Activated CD4-positive, alpha-beta memory T cell treated with anti-CD3 and anti-CD28 coated beads for 36 hours (primary cell): ENCODE data around the gene LRATD1. TPM values are rescaled to one million over a fixed set of nuclear protein-coding genes. Genes with fewer than 3 reads are reported as not detected.

Experiments
- CTCF ChIA-PET: fragments of 350-600 bp; sonication (Branson Sonifier 250); formaldehyde crosslinking; loops from one replicate; lab custom pipeline; 2021; ENCODE audit warnings: antibody characterized with exemption, inconsistent platforms; lab: Charles Lee
- POLR2A ChIA-PET: fragments of 350-600 bp; sonication (Branson Sonifier 250); formaldehyde crosslinking; loops from one replicate; lab custom pipeline; 2021; ENCODE audit warnings: antibody characterized with exemption; lab: Charles Lee
- DNase-seq: peaks from one replicate; pipeline ENCODE4 v3.0.0-alpha.2; 2020
- H3K27ac Mint-ChIP-seq: one replicate; pipeline ENCODE4 v1.8.0; 2021; ENCODE audit warnings: mixed read lengths
- H3K27me3 Mint-ChIP-seq: one replicate; pipeline ENCODE4 v1.8.0; 2021; ENCODE audit warnings: mixed read lengths
- H3K36me3 Mint-ChIP-seq: one replicate; pipeline ENCODE4 v1.8.0; 2021; ENCODE audit warnings: mixed read lengths
- H3K4me1 Mint-ChIP-seq: one replicate; pipeline ENCODE4 v1.8.0; 2021; ENCODE audit warnings: low read depth, mixed read lengths
- H3K4me3 Mint-ChIP-seq: one replicate; pipeline ENCODE4 v1.8.0; 2021; ENCODE audit warnings: mild to moderate bottlenecking, mixed read lengths
- H3K9me3 Mint-ChIP-seq: one replicate; pipeline ENCODE4 v1.8.0; 2021; ENCODE audit warnings: mixed read lengths
- intact Hi-C: fragments of 100-400 bp; cut with micrococcal nuclease; formaldehyde crosslinking; loops from one replicate; pipeline ENCODE4 v1.15.1; 2023
- total RNA-seq, 2 experiments: library from RNA; stranded (reverse); gene quantifications; one replicate each; pipeline ENCODE4 v1.2.3, GENCODE V29; 2021

LRATD1 gene, protein sequence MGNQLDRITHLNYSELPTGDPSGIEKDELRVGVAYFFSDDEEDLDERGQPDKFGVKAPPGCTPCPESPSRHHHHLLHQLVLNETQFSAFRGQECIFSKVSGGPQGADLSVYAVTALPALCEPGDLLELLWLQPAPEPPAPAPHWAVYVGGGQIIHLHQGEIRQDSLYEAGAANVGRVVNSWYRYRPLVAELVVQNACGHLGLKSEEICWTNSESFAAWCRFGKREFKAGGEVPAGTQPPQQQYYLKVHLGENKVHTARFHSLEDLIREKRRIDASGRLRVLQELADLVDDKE
- total RNA-seq = not detected

DNA sequence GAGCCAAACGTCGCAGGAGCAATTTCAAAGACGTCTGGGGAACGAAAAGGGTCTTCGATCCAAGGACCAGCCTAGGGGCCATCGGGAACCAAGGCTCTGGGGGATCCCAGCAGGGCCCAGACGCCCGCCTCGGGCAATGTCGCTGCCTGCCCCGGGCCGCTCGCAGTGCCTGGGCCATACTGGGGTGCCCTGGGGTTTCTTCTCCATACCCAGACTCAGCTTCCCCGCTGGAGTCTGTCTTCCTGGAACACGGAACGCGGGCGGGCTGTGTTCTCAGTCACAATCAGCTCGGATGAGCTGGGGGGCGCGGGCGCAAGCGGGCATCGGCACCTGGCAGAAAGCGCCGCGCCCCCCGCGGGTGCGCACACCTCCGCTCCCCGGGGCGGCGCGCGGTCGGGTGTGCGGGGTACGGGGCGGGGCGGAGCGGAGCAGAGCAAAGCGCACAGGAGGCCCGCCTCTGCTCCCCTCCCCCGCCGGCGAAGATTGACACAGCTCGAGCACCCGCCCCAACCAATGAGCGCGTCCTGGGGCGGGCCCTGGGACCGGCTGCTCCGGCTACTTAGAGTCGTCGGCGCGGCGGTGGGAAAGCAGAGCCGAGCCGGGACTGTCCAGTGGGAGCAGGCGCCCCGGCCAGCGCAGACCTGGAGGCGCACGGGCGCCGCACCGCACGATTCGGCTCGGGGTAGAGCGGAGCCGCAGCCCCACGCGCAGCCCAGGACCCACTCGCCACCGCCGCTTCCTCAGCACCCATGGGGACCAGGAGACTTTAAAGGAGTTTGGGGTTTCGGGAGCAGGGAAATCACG, at the start of gene LRATD1:
TSS of gene LRATD1 (plus strand) at position 585 of the 804 bp plus-strand sequence. CDS start 1,263 bp downstream, outside the sequence.
- ChIA-PET CTCF (no interaction called here), POLR2A (no interaction called here)
- intact Hi-C loops = no loop called here
- H3K4me1 Mint-ChIP-seq = peaks cover 5% of the 10 kb centered on the region
- H3K27me3 Mint-ChIP-seq = peaks cover 45% of the 10 kb centered on the region
- H3K27ac Mint-ChIP-seq = no peak within 1 kb of the TSS
- H3K36me3 Mint-ChIP-seq = peaks cover 3% of the 10 kb centered on the region
- DNase-seq = no peak
- no peak within 1 kb of the TSS for H3K4me3 Mint-ChIP-seq
- no peaks in the 10 kb centered on the region for H3K9me3 Mint-ChIP-seq

DNA sequence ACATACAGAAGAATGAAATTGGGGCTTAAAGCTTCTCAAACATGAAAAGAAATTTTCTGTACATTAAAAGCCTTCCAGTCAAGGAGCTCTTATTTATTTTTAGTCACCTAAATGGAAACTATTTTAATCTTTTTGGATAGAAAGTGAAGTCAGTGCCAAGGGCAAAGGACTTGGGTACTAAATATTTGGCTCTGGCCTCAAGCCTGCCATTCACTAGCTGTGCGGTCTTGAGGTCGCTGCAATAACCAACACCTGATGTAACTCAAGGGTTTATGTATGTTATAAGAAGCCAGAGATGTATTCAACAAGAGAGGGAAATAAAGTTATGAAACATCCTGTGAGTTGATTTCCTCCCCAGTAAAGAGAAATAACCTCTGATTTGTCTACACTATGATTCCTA, 49.5 kb upstream of the LRATD1 start:
- Mint-ChIP-seq H3K4me1 (no peaks in the 10 kb centered on the region), H3K36me3 (no peaks in the 10 kb centered on the region), H3K4me3 (no peak overlapping the region), H3K27ac (no peak overlapping the region), H3K9me3 (no peaks in the 10 kb centered on the region), H3K27me3 (no peaks in the 10 kb centered on the region)
- DNase-seq = no peak
- intact Hi-C loops = no loop called here
- ChIA-PET CTCF (no interaction called here), POLR2A (no interaction called here)

DNA sequence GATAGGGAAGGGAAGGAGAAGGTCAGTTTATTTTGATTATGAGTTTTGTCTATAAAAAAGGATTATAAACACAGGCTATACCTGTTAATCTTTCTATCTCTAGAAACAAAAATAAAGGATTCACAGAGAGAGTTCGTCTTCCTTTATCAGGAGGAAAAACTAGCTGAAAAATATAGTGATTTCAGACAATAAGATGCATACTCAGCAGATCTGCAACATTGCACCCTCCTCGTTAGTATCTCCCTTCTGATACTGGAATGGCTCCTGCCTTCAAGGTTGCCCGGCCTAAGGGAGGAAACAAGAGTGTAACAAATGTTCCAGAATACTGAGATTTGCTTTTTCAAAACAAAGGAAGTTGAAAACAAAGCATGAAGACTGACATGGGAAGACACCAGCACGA, 48.7 kb upstream of the LRATD1 start:
- no peak for DNase-seq
- H3K27ac Mint-ChIP-seq = no peak overlapping the region
- H3K4me1 Mint-ChIP-seq = no peaks in the 10 kb centered on the region
- CTCF ChIA-PET = no interaction called here
- H3K36me3 Mint-ChIP-seq = no peaks in the 10 kb centered on the region
- intact Hi-C loops = no loop called here
- H3K4me3 Mint-ChIP-seq = no peak overlapping the region
- POLR2A ChIA-PET = no interaction called here
- no peaks in the 10 kb centered on the region for H3K27me3 Mint-ChIP-seq
- H3K9me3 Mint-ChIP-seq = no peaks in the 10 kb centered on the region

DNA sequence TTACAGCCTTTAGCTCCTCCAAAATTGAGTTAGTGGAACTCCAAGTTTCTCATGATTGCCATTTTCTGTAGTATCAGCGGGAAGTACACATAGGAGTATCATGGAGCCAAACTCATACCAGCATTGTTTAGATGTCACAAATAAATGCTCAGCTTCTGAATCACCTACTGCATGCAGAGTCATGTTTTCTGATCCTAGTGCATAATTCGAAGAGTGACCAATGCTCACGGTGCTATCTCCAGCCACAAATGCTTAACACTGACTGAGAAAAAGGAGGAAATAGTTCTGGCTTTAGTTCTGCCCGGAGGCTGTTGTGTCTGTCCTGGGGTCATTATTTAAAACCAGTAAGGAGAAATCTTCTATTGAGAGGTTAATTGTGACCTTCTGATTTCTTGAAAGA, 45.4 kb upstream of the LRATD1 start:
- Mint-ChIP-seq H3K9me3 (no peaks in the 10 kb centered on the region), H3K4me3 (no peak overlapping the region), H3K27me3 (no peaks in the 10 kb centered on the region), H3K4me1 (no peaks in the 10 kb centered on the region), H3K27ac (no peak overlapping the region), H3K36me3 (no peaks in the 10 kb centered on the region)
- CTCF ChIA-PET = no interaction called here
- DNase-seq = no peak
- intact Hi-C loops = no loop called here
- POLR2A ChIA-PET = no interaction called here

DNA sequence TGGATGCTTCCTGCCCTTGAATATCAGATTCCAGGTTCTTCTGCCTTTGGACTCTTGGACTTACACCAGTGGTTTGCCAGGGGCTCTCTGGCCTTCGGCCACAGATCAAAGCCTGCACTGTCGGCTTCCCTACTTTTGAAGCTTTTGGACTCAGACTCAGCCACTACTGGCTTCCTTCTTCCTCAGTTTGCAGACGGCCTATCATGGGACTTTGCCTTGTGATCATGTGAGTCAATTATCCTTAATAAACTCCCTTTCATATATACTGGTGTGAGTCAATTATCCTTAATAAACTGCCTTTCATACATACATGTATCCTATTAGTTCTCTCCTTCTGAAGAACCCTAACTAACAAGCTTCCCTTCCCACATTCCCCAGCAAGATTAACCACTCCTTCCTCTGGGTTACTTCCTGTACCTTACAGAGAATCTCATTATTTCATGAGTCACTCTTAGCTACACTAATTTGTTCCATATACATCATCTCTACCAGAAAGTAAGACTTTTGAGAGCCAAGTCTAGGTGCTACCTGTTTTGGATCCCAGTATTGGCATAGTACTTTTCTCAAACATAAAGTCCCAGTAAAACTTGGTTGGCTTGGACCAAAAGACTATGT, 31.3 kb upstream of the LRATD1 start:
- intact Hi-C loops = no loop called here
- no peaks in the 10 kb centered on the region for H3K27me3 Mint-ChIP-seq
- CTCF ChIA-PET = no interaction called here

DNA sequence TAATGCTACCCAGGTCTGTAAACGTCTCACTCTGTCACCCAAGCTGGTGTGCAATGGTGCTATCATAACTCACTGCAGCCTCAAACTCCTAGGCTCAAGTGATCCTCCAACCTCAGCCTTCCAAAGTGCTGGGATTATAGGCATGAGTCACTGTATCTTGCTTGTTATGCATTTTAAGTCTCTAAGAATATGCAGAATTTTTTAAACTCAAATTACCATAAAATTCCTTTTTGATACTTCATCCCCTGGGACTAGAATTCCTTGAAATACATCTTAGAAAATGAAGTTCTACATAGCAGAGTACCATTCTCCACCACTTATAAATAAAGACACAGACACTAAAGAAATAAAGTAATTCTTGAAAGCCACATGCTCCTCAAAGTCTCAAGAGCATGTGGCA, 30.2 kb upstream of the LRATD1 start:
- POLR2A ChIA-PET = no interaction called here
- Mint-ChIP-seq H3K4me1 (no peaks in the 10 kb centered on the region), H3K4me3 (no peak overlapping the region), H3K27me3 (no peaks in the 10 kb centered on the region), H3K27ac (no peak overlapping the region), H3K9me3 (no peaks in the 10 kb centered on the region), H3K36me3 (no peaks in the 10 kb centered on the region)
- intact Hi-C loops = no loop called here
- CTCF ChIA-PET = no interaction called here
- no peak for DNase-seq

More for the DNA sequence above, 31.3 kb upstream of the LRATD1 start:
- no peak for DNase-seq
- Mint-ChIP-seq H3K4me1 (no peaks in the 10 kb centered on the region), H3K27ac (no peak overlapping the region), H3K36me3 (no peaks in the 10 kb centered on the region), H3K4me3 (no peak overlapping the region), H3K9me3 (no peaks in the 10 kb centered on the region)
- POLR2A ChIA-PET = no interaction called here

DNA sequence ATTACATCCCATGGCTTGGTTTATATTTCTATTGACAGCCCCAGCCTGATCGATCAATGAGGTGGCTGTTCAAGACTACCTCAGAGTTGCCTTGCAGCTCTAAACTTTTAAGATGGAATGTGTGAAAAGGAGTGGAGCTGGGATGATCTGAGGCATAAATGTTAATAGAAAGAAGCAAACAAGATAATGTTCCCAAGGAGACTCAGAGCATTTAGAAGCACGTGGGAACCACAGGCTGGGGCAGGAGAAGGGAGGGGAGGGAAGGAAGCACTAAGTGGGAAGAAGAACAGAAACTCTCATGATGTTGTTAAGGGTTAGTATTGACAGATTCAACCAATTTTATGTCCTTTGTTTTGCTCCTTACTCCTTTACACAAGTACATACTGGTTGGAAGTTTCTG, 28.8 kb upstream of the LRATD1 start:
- POLR2A ChIA-PET = no interaction called here
- Mint-ChIP-seq H3K27ac (no peak overlapping the region), H3K9me3 (no peaks in the 10 kb centered on the region), H3K27me3 (no peaks in the 10 kb centered on the region), H3K4me1 (no peaks in the 10 kb centered on the region), H3K36me3 (no peaks in the 10 kb centered on the region), H3K4me3 (no peak overlapping the region)
- DNase-seq = no peak
- CTCF ChIA-PET = no interaction called here
- intact Hi-C loops = no loop called here

DNA sequence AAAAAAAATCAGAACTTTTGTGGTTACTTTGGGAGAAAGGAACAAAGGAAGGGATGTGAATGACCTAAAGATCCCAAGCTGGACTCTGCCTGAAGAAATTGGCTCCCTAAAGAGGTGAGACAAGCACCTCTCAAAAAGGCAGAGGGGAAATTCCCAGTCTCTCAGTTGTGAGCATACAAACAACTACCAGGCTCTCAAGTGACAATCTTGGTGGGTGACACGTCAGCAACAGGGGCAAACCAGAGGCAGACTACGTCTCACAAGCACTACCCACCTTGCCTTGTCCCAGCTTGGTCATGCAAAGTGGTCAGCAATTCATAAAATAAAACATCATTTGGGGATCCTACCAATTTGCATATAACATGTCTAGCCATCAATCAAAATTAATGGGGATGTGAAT, 24.3 kb upstream of the LRATD1 start:
- H3K36me3 Mint-ChIP-seq = no peaks in the 10 kb centered on the region
- intact Hi-C loops = no loop called here
- no peak overlapping the region for H3K4me3 Mint-ChIP-seq
- ChIA-PET POLR2A (no interaction called here), CTCF (no interaction called here)
- H3K9me3 Mint-ChIP-seq = no peaks in the 10 kb centered on the region
- H3K27ac Mint-ChIP-seq = no peak overlapping the region
- no peak for DNase-seq
- H3K27me3 Mint-ChIP-seq = no peaks in the 10 kb centered on the region
- H3K4me1 Mint-ChIP-seq = no peaks in the 10 kb centered on the region

DNA sequence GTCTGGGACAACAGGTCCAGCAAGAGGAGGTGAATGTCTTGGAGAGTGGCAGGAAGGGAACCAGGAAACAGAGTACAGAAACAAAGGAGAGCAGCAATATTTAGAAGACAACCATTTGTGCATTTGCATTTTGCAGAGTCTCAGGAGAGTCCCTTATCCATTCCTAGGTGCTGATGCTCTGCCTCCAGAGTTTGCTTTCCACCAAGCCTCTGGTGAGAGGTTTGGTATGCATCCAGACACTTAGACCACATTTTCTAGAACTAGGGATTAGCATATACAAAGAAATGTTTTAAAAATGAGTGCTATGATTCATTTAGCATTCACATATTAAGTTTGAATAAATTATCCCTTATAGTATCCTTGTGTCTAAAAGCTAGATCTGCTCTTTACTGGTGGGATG, 18.5 kb upstream of the LRATD1 start:
- Mint-ChIP-seq H3K4me3 (no peak overlapping the region), H3K27me3 (peaks cover 3% of the 10 kb centered on the region), H3K27ac (no peak overlapping the region), H3K9me3 (no peaks in the 10 kb centered on the region), H3K4me1 (no peaks in the 10 kb centered on the region), H3K36me3 (no peaks in the 10 kb centered on the region)
- ChIA-PET CTCF (no interaction called here), POLR2A (no interaction called here)
- intact Hi-C loops = no loop called here
- DNase-seq = no peak

DNA sequence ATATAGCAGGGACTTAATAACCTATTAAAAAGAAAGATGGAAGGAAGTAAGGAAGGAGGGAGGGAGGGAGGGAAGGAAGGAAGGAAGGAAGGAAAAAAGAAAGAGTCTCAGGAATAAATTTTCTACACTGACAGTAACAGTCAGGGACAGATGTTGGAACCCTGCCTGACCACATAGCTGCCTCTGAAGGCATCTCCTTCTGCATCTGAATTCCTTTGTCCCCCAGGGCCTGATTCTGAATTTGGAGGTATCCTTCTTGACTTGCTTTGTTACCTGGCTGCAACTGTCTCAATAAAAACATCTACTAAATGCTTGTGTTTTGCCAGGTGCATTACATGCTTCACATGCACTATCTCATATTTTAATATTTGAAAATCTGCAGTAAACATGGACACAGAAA, 17.4 kb upstream of the LRATD1 start:
- intact Hi-C loops = no loop called here
- peaks cover 3% of the 10 kb centered on the region for H3K27me3 Mint-ChIP-seq
- no peaks in the 10 kb centered on the region for H3K4me1 Mint-ChIP-seq
- H3K4me3 Mint-ChIP-seq = no peak overlapping the region
- H3K27ac Mint-ChIP-seq = no peak overlapping the region
- DNase-seq = no peak
- no peaks in the 10 kb centered on the region for H3K36me3 Mint-ChIP-seq
- no peaks in the 10 kb centered on the region for H3K9me3 Mint-ChIP-seq
- CTCF ChIA-PET = no interaction called here
- POLR2A ChIA-PET = no interaction called here

DNA sequence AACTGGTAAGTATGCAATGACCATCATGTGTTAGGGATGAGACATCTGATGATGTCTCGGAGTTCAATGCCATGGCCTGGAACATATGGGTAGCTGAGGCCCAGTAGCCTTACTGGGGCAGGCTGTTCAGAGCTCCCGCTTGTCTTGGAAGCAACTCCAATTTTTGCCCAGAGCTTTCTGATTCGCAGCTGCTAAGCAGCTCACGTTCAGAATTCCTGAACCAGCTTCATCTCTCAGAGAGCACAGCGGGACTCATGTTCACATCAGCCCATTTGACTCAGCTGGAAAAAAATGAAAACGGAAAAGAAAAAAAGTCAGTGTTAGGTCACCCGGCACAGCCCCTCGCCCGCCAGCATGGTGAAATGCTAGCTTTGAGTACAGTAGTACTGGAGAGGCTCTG, 16.8 kb upstream of the LRATD1 start:
- CTCF ChIA-PET = no interaction called here

DNA sequence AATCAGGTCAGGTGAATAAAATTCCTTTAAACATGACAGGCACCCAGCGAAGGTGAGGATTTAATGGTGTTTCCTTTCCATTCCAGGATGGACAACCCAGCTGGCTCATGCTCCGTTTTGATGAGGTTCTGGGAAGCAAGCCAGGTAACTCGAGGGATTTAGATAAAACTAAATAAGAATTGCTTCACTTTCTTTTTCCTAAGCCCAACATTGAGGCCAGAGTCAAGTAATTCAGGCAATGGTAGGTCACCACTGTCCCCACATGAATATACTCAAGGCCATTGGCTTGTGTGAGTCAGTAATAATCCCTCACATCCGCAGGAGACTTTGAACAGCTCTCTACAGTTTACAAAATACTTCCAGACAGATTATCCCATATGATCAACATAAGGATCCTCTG, 16.2 kb upstream of the LRATD1 start:
- CTCF ChIA-PET = no interaction called here
- no peak overlapping the region for H3K27ac Mint-ChIP-seq
- intact Hi-C loops = no loop called here

More for the DNA sequence above, 16.8 kb upstream of the LRATD1 start:
- H3K27me3 Mint-ChIP-seq = peaks cover 3% of the 10 kb centered on the region
- POLR2A ChIA-PET = no interaction called here
- intact Hi-C loops = no loop called here
- no peak overlapping the region for H3K4me3 Mint-ChIP-seq
- no peak overlapping the region for H3K27ac Mint-ChIP-seq
- no peaks in the 10 kb centered on the region for H3K4me1 Mint-ChIP-seq
- no peak for DNase-seq
- H3K9me3 Mint-ChIP-seq = no peaks in the 10 kb centered on the region
- no peaks in the 10 kb centered on the region for H3K36me3 Mint-ChIP-seq

More for the DNA sequence above, 16.2 kb upstream of the LRATD1 start:
- Mint-ChIP-seq H3K9me3 (no peaks in the 10 kb centered on the region), H3K4me3 (no peak overlapping the region), H3K27me3 (peaks cover 3% of the 10 kb centered on the region), H3K36me3 (no peaks in the 10 kb centered on the region), H3K4me1 (no peaks in the 10 kb centered on the region)
- no peak for DNase-seq
- POLR2A ChIA-PET = no interaction called here
